Fibroblast of mammary gland (primary cell): ENCODE results near the gene MBD5.

Experiments used
- DNase-seq: peaks from one replicate; pipeline ENCODE4 v3.0.0-alpha.2; 2010; ENCODE audit warnings: low read depth
- H3K4me3 ChIP-seq: 2 replicates; pipeline ENCODE4 v1.5.1; 2011; ENCODE audit warnings: low read depth, mild to moderate bottlenecking, low read length, moderate library complexity; ENCODE audit not compliant: control insufficient read depth
- CTCF ChIP-seq: conservative IDR thresholded peaks from 2 replicates; pipeline ENCODE4 v1.5.1; 2011; ENCODE audit warnings: low read depth, low read length, inconsistent platforms; ENCODE audit not compliant: control insufficient read depth, insufficient read depth

Gene MBD5

GRCh38 chr2:148317598-148317997 lies 296.7 kb downstream of the MBD5 start:
- no peak for TF ChIP-seq CTCF
- H3K4me3 ChIP-seq = no peak overlapping the region
- no peak for DNase-seq

- H3K4me3 ChIP-seq = no peak overlapping the region
- no peak for TF ChIP-seq CTCF
- DNase-seq = peak; percentile 84
Measured at GRCh38 chr2:148338541-148338940, 317.6 kb downstream of the MBD5 start.

- peak; percentile 17 for DNase-seq
Measured at GRCh38 chr2:148342086-148342485, 321.2 kb downstream of the MBD5 start.

GRCh38 chr2:148350199-148350598 lies 329.3 kb downstream of the MBD5 start:
- no peak for TF ChIP-seq CTCF
- H3K4me3 ChIP-seq = no peak overlapping the region
- DNase-seq = no peak

More at GRCh38 chr2:148342086-148342485, 321.2 kb downstream of the MBD5 start:
- H3K4me3 ChIP-seq = no peak overlapping the region
- TF ChIP-seq CTCF = no peak

GRCh38 chr2:148351437-148352143 lies 330.7 kb downstream of the MBD5 start:
- H3K4me3 ChIP-seq = no peak overlapping the region
- TF ChIP-seq CTCF = no peak
- no peak for DNase-seq

- no peak for TF ChIP-seq CTCF
- H3K4me3 ChIP-seq = no peak overlapping the region
- DNase-seq = no peak
Measured at GRCh38 chr2:148358375-148358774, 337.5 kb downstream of the MBD5 start.

GRCh38 chr2:148360662-148361061 lies 339.8 kb downstream of the MBD5 start:
- TF ChIP-seq CTCF = no peak
- no peak overlapping the region for H3K4me3 ChIP-seq

More at GRCh38 chr2:148360662-148361061, 339.8 kb downstream of the MBD5 start:
- DNase-seq = no peak
